Measurements from ENCODE around the gene DPP3. TPM values are rescaled to one million over a fixed set of nuclear protein-coding genes. Genes with fewer than 3 reads are reported as not detected.

The DPP3 gene
- total RNA-seq, 2 experiments from 2014 or later: 72.4 to 75.8 TPM

- intact Hi-C loops (cut with micrococcal nuclease): no loop called here
- ATAC-seq (peak; percentile 55), DNase-seq (no peak)
- peak; percentile 32 for TF ChIP-seq CTCF (IDR thresholded peaks at IDR 0.05)
- Mint-ChIP-seq H3K27me3 (no peaks in the 10 kb centered on the region), H3K36me3 (ENCODE audit: low read depth) (peaks cover 23% of the 10 kb centered on the region), H3K4me1 (ENCODE audit: low read depth) (no peaks in the 10 kb centered on the region), H3K4me3 (no peak overlapping the region), H3K27ac (no peak overlapping the region), H3K9me3 (no peaks in the 10 kb centered on the region)
- POLR2A ChIA-PET: interaction anchor here (0.8 to 2.5 kb wide), 3 partner anchors 11 to 50 kb away, joined by 3 to 11 read pairs (median 3); partner anchors contain the start of gene DPP3
- CTCF ChIA-PET: interaction anchor here (0.6 to 1.8 kb wide), 5 partner anchors 12 to 401 kb away, joined by 3 to 5 read pairs (median 3); no protein-coding TSS in a partner anchor
Observed at GRCh38 chr11:66491315-66491935, 11.2 kb downstream of the DPP3 start.

GRCh38 chr11:66492161-66492865 lies 12.1 kb downstream of the DPP3 start:
- ATAC-seq (no peak), DNase-seq (no peak)
- Mint-ChIP-seq H3K9me3 (no peaks in the 10 kb centered on the region), H3K27me3 (no peaks in the 10 kb centered on the region), H3K4me1 (ENCODE audit: low read depth) (no peaks in the 10 kb centered on the region), H3K36me3 (ENCODE audit: low read depth) (peaks cover 26% of the 10 kb centered on the region), H3K27ac (no peak overlapping the region), H3K4me3 (no peak overlapping the region)
- CTCF ChIA-PET: interaction anchor here (1.0 to 1.8 kb wide), 3 partner anchors 13 to 186 kb away, joined by 3 to 5 read pairs (median 5); no protein-coding TSS in a partner anchor
- POLR2A ChIA-PET: interaction anchor here (0.6 to 2.5 kb wide), 2 partner anchors 12 to 40 kb away, joined by 3 to 11 read pairs; partner anchors contain the start of gene DPP3
- TF ChIP-seq CTCF (IDR thresholded peaks at IDR 0.05): no peak
- intact Hi-C loops (cut with micrococcal nuclease): no loop called here

- Mint-ChIP-seq H3K4me3 (no peak overlapping the region), H3K4me1 (ENCODE audit: low read depth) (no peaks in the 10 kb centered on the region), H3K9me3 (no peaks in the 10 kb centered on the region), H3K27me3 (no peaks in the 10 kb centered on the region), H3K27ac (no peak overlapping the region), H3K36me3 (ENCODE audit: low read depth) (peaks cover 26% of the 10 kb centered on the region)
- CTCF ChIA-PET: interaction anchor here (1.0 to 1.3 kb wide), 2 partner anchors 62 to 185 kb away, joined by 3 to 5 read pairs; no protein-coding TSS in a partner anchor
- intact Hi-C loops (cut with micrococcal nuclease): no loop called here
- POLR2A ChIA-PET: interaction anchor here (0.6 to 2.5 kb wide), 2 partner anchors 13 to 39 kb away, joined by 3 to 11 read pairs; partner anchors contain the start of gene DPP3
- ATAC-seq: no peak
- no peak for TF ChIP-seq CTCF (IDR thresholded peaks at IDR 0.05)
- DNase-seq: no peak
Observed at GRCh38 chr11:66493130-66493529, 12.9 kb downstream of the DPP3 start.

- peaks cover 25% of the 10 kb centered on the region for H3K36me3 Mint-ChIP-seq (ENCODE audit: low read depth)
- ATAC-seq (no peak), DNase-seq (no peak)
- no peaks in the 10 kb centered on the region for H3K9me3 Mint-ChIP-seq
- H3K27ac Mint-ChIP-seq: no peak overlapping the region
- no peak overlapping the region for H3K4me3 Mint-ChIP-seq
- H3K27me3 Mint-ChIP-seq: no peaks in the 10 kb centered on the region
- ChIA-PET CTCF (interaction anchor here (1.0 to 1.1 kb wide), 2 partner anchors 100 to 108 kb away, joined by 3 read pairs; no protein-coding TSS in a partner anchor), POLR2A (no interaction called here)
- intact Hi-C loops (cut with micrococcal nuclease): no loop called here
- H3K4me1 Mint-ChIP-seq (ENCODE audit: low read depth): no peaks in the 10 kb centered on the region
- TF ChIP-seq CTCF (IDR thresholded peaks at IDR 0.05): no peak
Observed at GRCh38 chr11:66494458-66494857, 14.2 kb downstream of the DPP3 start.

GRCh38 chr11:66494935-66495334 lies 14.7 kb downstream of the DPP3 start:
- ATAC-seq (no peak), DNase-seq (no peak)
- CTCF ChIA-PET: interaction anchor here (0.9 to 1.1 kb wide), 2 partner anchors 88 to 99 kb away, joined by 3 read pairs; no protein-coding TSS in a partner anchor
- H3K36me3 Mint-ChIP-seq (ENCODE audit: low read depth): peaks cover 23% of the 10 kb centered on the region
- POLR2A ChIA-PET: no interaction called here
- H3K4me3 Mint-ChIP-seq: no peak overlapping the region
- no peaks in the 10 kb centered on the region for H3K4me1 Mint-ChIP-seq (ENCODE audit: low read depth)
- no peaks in the 10 kb centered on the region for H3K27me3 Mint-ChIP-seq
- H3K27ac Mint-ChIP-seq: no peak overlapping the region
- no peaks in the 10 kb centered on the region for H3K9me3 Mint-ChIP-seq
- intact Hi-C loops (cut with micrococcal nuclease): no loop called here
- TF ChIP-seq CTCF (IDR thresholded peaks at IDR 0.05): no peak

All from activated CD8-positive, alpha-beta T cell treated with anti-CD3 and anti-CD28 coated beads for 36 hours (primary cell).